ENCODE results near the gene TMEM234. TPM values are rescaled to one million over a fixed set of nuclear protein-coding genes. Genes with fewer than 3 reads are reported as not detected.

The TMEM234 gene
- total and polyA plus RNA-seq, 2 of the 13 experiments (the other 11 are each of a cell fraction or from before 2014, with no cell fraction given): 6.1 to 9.0 TPM

DNA sequence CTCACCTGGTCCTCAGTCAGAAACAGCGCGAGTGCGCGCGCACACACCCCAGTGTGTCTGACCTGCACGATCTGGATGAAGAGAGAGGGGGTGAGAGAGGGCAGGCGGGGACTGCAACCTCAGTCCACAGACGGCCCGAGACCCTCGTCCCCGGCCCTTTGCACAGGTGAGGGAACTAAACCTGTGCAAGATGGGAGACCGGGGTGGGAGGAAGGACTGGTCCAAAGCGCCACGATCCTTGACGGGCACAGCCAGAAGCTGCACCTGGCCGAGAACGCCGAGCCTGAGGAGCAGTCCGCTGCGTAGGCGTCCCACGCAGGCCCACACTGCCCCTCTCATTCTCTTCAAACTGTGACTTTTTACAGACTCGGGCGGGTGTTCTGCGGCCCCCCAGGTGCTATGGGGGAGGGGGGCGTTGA lies 17.2 kb downstream of the TMEM234 start:
- POLR2A ChIA-PET: interaction anchor here (1.1 to 2.6 kb wide), 5 partner anchors 8 to 117 kb away, joined by 3 to 11 read pairs (median 5); partner anchors contain the start of gene TXLNA
- DNase-seq (ENCODE audit: low spot score): no peak
- FAIRE-seq: no peak

More for the DNA sequence above, 17.2 kb downstream of the TMEM234 start:
- no peaks in the 10 kb centered on the region for H3K79me2 ChIP-seq (ENCODE audit: insufficient read depth, low read length)
- H3K4me3 ChIP-seq (replicated peaks in 1 of 3; ENCODE audit: insufficient read depth in 1 of 3, low read depth in 2 of 3, low read length in 3 of 3): peak overlapping the region; percentile 53 to 93 (median 86); a peak in 5 of 6 replicates
- H3K9me3 ChIP-seq (ENCODE audit: low read length): no peaks in the 10 kb centered on the region
- H3K27me3 ChIP-seq (ENCODE audit: control insufficient read depth in 1 of 2, insufficient read depth in 2 of 2, low read length in 2 of 2): no peaks in the 10 kb centered on the region
- H3K36me3 ChIP-seq (replicated peaks in 1 of 2; ENCODE audit: control insufficient read depth in 1 of 2, insufficient read depth in 2 of 2, low read length in 2 of 2): no peaks in the 10 kb centered on the region; a peak in 1 of 5 replicates
- intact Hi-C loops (cut with micrococcal nuclease; ENCODE audit: unreplicated experiment) (no loop called here), in situ Hi-C loops (cut with HindIII; ENCODE audit: extremely low pct_ligation_motif_present, low pct_unique_long_range_greater_than_20kb) (no loop called here)
- H4K20me1 ChIP-seq (ENCODE audit: insufficient read depth, low read length): no peaks in the 10 kb centered on the region
- BruUV-seq (replicated peaks): no TSS peak
- no peak overlapping the region for H2AFZ ChIP-seq (ENCODE audit: low read length)
- CTCF ChIA-PET (ENCODE audit: low intra/inter-chr PET ratio, low total read pairs): no interaction called here
- H3K4me2 ChIP-seq (ENCODE audit: low read depth, low read length): peak overlapping the region; percentile 85
- peak overlapping the region; percentile 87 for H3K9ac ChIP-seq (ENCODE audit: insufficient read depth, low read depth, low read length)
- no peak for ATAC-seq
- 66% methylated on average over 13 of the region's 26 CpGs for WGBS (ENCODE audit: low lambda C conversion rate)
- no peak overlapping the region for H3K27ac ChIP-seq (ENCODE audit: extremely low read length, insufficient read depth, low read length)
- TF ChIP-seq ZBTB38 (CRISPR knock-in tag; IDR thresholded peaks at IDR 0.05) (peak; percentile 68; the same call in 1 of the 2 replicates), RXRA (CRISPR knock-in tag; IDR thresholded peaks at IDR 0.05) (0 out of 2 replicates have a peak, but pooled peaks have one; percentile 13), ZNF768 (CRISPR knock-in tag; IDR thresholded peaks at IDR 0.05) (0 out of 2 replicates have a peak, but pooled peaks have one; percentile 5), ZNF24 (IDR thresholded peaks at IDR 0.05) (no peak), AGO2 (optimal IDR thresholded peaks at IDR 0.05; ENCODE audit: low read depth, low read length) (peak; percentile 15), ZBTB7A (CRISPR knock-in tag; IDR thresholded peaks at IDR 0.05) (0 out of 2 replicates have a peak, but pooled peaks have one; percentile 23), TBX2 (CRISPR knock-in tag; IDR thresholded peaks at IDR 0.05; ENCODE audit: borderline replicate concordance) (no peak), XRCC5 (optimal IDR thresholded peaks at IDR 0.05; ENCODE audit: low read length) (peak; percentile 8), TRIM24 (CRISPR knock-in tag; IDR thresholded peaks at IDR 0.05) (no peak)
- TF ChIP-seq, protein P1, sequence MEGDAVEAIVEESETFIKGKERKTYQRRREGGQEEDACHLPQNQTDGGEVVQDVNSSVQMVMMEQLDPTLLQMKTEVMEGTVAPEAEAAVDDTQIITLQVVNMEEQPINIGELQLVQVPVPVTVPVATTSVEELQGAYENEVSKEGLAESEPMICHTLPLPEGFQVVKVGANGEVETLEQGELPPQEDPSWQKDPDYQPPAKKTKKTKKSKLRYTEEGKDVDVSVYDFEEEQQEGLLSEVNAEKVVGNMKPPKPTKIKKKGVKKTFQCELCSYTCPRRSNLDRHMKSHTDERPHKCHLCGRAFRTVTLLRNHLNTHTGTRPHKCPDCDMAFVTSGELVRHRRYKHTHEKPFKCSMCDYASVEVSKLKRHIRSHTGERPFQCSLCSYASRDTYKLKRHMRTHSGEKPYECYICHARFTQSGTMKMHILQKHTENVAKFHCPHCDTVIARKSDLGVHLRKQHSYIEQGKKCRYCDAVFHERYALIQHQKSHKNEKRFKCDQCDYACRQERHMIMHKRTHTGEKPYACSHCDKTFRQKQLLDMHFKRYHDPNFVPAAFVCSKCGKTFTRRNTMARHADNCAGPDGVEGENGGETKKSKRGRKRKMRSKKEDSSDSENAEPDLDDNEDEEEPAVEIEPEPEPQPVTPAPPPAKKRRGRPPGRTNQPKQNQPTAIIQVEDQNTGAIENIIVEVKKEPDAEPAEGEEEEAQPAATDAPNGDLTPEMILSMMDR (CRISPR knock-in tag; IDR thresholded peaks at IDR 0.05): no peak
- H3K4me1 ChIP-seq (ENCODE audit: insufficient read depth, low read length): peaks cover 26% of the 10 kb centered on the region
